GM12878 (cell line): Measurements from ENCODE around the gene CDC42BPB.

Source experiments
- CBFB ChIP-seq: IDR thresholded peaks from 2 replicates; pipeline ENCODE4 v1.6.1; 2016; ENCODE audit warnings: antibody characterized with exemption, low read depth
- CTCF ChIP-seq, 3 experiments: IDR thresholded peaks in 2 of 3; conservative IDR thresholded peaks in 1 of 3; 2 replicates each; pipeline ENCODE4 v1.5.1; 2011; ENCODE audit warnings: low read depth in 3 of 3, low read length in 3 of 3, mild to moderate bottlenecking in 3 of 3, control low read depth in 2 of 3, moderate library complexity in 2 of 3, inconsistent platforms in 1 of 3, mixed read lengths in 1 of 3; ENCODE audit not compliant: control insufficient read depth in 2 of 3, insufficient read depth in 1 of 3; ENCODE audit errors: extremely low read depth in 1 of 3
- JUND ChIP-seq: IDR thresholded peaks from 2 replicates; pipeline ENCODE4 v1.6.1; 2012; ENCODE audit warnings: low read depth, mild to moderate bottlenecking, low read length, improper control_type of control experiment, moderate library complexity
- PML ChIP-seq: IDR thresholded peaks from 2 replicates; pipeline ENCODE4 v1.6.1; 2012; ENCODE audit warnings: low read length, inconsistent platforms
- STAT1 ChIP-seq: fragments of 450-650 bp; conservative IDR thresholded peaks from 2 replicates; pipeline ENCODE4 v1.6.1; 2014; ENCODE audit warnings: antibody characterized with exemption, mild to moderate bottlenecking
- ZNF592 ChIP-seq: fragments of 450-650 bp; IDR thresholded peaks from 2 replicates; pipeline ENCODE4 v1.6.1; 2017; ENCODE audit warnings: mild to moderate bottlenecking, moderate library complexity
- ZZZ3 ChIP-seq: IDR thresholded peaks from 2 replicates; pipeline ENCODE4 v1.6.1; 2011; ENCODE audit warnings: low read depth; ENCODE audit not compliant: control insufficient read depth, insufficient read length
- TF ChIP-seq, protein P1 (sequence below): IDR thresholded peaks from 2 replicates; pipeline ENCODE4 v1.6.1; 2011; ENCODE audit warnings: borderline replicate concordance, low read depth, mild to moderate bottlenecking, moderate library complexity, mixed read lengths, low read length; ENCODE audit not compliant: insufficient read depth; ENCODE audit errors: extremely low read length

GRCh38 chr14:102893452-102893851 is 163.9 kb downstream of the CDC42BPB start:
- TF ChIP-seq ZZZ3 (no peak), ZNF592 (no peak), CTCF (IDR thresholded peaks at IDR 0.05 in 2 of 3, conservative IDR thresholded peaks at IDR 0.05 in 1 of 3; ENCODE audit: control insufficient read depth in 2 of 3, extremely low read depth in 1 of 3, insufficient read depth in 1 of 3, low read depth in 3 of 3, low read length in 3 of 3) (no peak), JUND (no peak), CBFB (no peak), PML (no peak), STAT1 (no peak)
- TF ChIP-seq, protein P1, sequence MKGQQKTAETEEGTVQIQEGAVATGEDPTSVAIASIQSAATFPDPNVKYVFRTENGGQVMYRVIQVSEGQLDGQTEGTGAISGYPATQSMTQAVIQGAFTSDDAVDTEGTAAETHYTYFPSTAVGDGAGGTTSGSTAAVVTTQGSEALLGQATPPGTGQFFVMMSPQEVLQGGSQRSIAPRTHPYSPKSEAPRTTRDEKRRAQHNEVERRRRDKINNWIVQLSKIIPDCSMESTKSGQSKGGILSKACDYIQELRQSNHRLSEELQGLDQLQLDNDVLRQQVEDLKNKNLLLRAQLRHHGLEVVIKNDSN, result no peak
